PFSK-1 (cell line): ENCODE measurements around the gene NHLRC4.

Experiments used
- FOXP2 ChIP-seq: optimal IDR thresholded peaks from 2 replicates; pipeline ENCODE3; 2011; ENCODE audit warnings: borderline replicate concordance, control low read depth, inconsistent platforms; ENCODE audit not compliant: insufficient read depth; ENCODE audit errors: extremely low read length, extremely low read depth
- POLR2AphosphoS5 ChIP-seq: IDR thresholded peaks from 2 replicates; pipeline ENCODE4 v1.6.1; 2012; ENCODE audit warnings: low read depth, mild to moderate bottlenecking, control low read depth, low read length, moderate library complexity
- SIN3A ChIP-seq: IDR thresholded peaks from 2 replicates; pipeline ENCODE4 v1.6.1; 2012; ENCODE audit warnings: mild to moderate bottlenecking, low read length, moderate library complexity, borderline replicate concordance; ENCODE audit not compliant: insufficient read depth
- TAF1 ChIP-seq: IDR thresholded peaks from 2 replicates; pipeline ENCODE4 v1.6.1; 2012; ENCODE audit warnings: low read length, control low read depth, borderline replicate concordance; ENCODE audit not compliant: insufficient read depth
- TF ChIP-seq, protein P1 (sequence below), 2 experiments: IDR thresholded peaks; 2 replicates each; pipeline versions ENCODE4 v1.6.1 to v1.8.0; 2011 to 2012; ENCODE audit warnings: low read depth in 2 of 2, low read length in 2 of 2, control low read depth in 1 of 2, inconsistent platforms in 1 of 2, mild to moderate bottlenecking in 1 of 2, moderate library complexity in 1 of 2; ENCODE audit not compliant: insufficient read depth in 1 of 2

DNA sequence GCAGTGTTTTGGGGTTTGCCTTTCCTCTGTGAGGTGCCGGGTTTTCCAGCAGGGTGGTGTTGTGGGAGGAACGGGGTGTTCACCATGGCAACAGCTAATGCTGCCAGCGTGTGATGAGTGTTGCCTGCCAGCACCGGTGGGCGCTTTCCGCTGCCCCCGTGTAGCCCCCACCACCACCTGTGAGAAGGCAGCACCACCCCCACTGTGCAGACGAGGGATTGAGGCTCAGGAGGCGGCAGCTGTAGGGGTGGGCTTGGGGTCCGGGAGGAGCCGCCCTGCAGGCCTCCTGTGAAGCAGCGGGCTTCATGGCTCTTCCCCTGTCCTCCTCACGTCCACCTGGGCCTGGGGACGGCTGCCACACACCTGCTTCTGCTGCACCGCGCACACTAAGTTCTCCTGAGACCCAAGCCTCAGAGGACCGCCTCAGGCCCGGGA lies 28.3 kb downstream of the NHLRC4 start:
- TF ChIP-seq POLR2AphosphoS5: no peak
- TF ChIP-seq SIN3A: no peak
- TF ChIP-seq, protein P1, sequence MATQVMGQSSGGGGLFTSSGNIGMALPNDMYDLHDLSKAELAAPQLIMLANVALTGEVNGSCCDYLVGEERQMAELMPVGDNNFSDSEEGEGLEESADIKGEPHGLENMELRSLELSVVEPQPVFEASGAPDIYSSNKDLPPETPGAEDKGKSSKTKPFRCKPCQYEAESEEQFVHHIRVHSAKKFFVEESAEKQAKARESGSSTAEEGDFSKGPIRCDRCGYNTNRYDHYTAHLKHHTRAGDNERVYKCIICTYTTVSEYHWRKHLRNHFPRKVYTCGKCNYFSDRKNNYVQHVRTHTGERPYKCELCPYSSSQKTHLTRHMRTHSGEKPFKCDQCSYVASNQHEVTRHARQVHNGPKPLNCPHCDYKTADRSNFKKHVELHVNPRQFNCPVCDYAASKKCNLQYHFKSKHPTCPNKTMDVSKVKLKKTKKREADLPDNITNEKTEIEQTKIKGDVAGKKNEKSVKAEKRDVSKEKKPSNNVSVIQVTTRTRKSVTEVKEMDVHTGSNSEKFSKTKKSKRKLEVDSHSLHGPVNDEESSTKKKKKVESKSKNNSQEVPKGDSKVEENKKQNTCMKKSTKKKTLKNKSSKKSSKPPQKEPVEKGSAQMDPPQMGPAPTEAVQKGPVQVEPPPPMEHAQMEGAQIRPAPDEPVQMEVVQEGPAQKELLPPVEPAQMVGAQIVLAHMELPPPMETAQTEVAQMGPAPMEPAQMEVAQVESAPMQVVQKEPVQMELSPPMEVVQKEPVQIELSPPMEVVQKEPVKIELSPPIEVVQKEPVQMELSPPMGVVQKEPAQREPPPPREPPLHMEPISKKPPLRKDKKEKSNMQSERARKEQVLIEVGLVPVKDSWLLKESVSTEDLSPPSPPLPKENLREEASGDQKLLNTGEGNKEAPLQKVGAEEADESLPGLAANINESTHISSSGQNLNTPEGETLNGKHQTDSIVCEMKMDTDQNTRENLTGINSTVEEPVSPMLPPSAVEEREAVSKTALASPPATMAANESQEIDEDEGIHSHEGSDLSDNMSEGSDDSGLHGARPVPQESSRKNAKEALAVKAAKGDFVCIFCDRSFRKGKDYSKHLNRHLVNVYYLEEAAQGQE (IDR thresholded peaks at IDR 0.05; ENCODE audit: insufficient read depth in 1 of 2, low read depth in 2 of 2, low read length in 2 of 2): no peak
- TF ChIP-seq TAF1: no peak
- no peak for TF ChIP-seq FOXP2
